Neural crest cell (in vitro differentiated cells): ENCODE results near the gene NKX2-2. TPM values are rescaled to one million over a fixed set of nuclear protein-coding genes. Genes with fewer than 3 reads are reported as not detected.
A peak's percentile ranks its signal among the peaks of the same experiment; 100 is the strongest.

Experiments used
- DNase-seq: peaks from one replicate; pipeline ENCODE4 v3.0.0; 2021; ENCODE audit warnings: low read depth, mixed read lengths, low spot score
- H3K27ac Mint-ChIP-seq: one replicate; pipeline ENCODE4 v1.8.0; 2021; ENCODE audit warnings: mild to moderate bottlenecking, mixed read lengths; ENCODE audit not compliant: unreplicated experiment
- H3K27me3 Mint-ChIP-seq: 2 replicates; pipeline ENCODE4 v1.8.0; 2021; ENCODE audit warnings: low read depth, mild to moderate bottlenecking, mixed read lengths
- H3K36me3 Mint-ChIP-seq: 2 replicates; pipeline ENCODE4 v1.8.0; 2021; ENCODE audit warnings: low read depth, mild to moderate bottlenecking, mixed read lengths
- H3K4me1 Mint-ChIP-seq: 2 replicates; pipeline ENCODE4 v1.8.0; 2021; ENCODE audit warnings: mixed read lengths
- H3K4me3 Mint-ChIP-seq: one replicate; pipeline ENCODE4 v1.8.0; 2021; ENCODE audit warnings: mild to moderate bottlenecking, mixed read lengths
- H3K9me3 Mint-ChIP-seq: 2 replicates; pipeline ENCODE4 v1.8.0; 2021; ENCODE audit warnings: mixed read lengths
- CTCF ChIP-seq: fragments of 200-600 bp; sonication (generic); conservative IDR thresholded peaks from 2 replicates; pipeline ENCODE4 v1.5.0; 2021; ENCODE audit warnings: antibody characterized with exemption, mild to moderate bottlenecking
- total RNA-seq: library from RNA; stranded (reverse); gene quantifications from 2 replicates; pipeline ENCODE4 v1.2.1, GENCODE V29; 2021

Gene NKX2-2
- total RNA-seq, 1 donor from 2014 or later = not detected

GRCh38 chr20:21509597-21510371 is 4.1 kb downstream of the NKX2-2 start:
- peaks cover 30% of the 10 kb centered on the region for H3K4me1 Mint-ChIP-seq
- H3K27me3 Mint-ChIP-seq = peaks cover 90% of the 10 kb centered on the region
- H3K9me3 Mint-ChIP-seq = no peaks in the 10 kb centered on the region
- TF ChIP-seq CTCF = peak; percentile 17
- no peak for DNase-seq
- peak overlapping the region; percentile 65 for H3K4me3 Mint-ChIP-seq
- H3K27ac Mint-ChIP-seq = no peak overlapping the region
- no peaks in the 10 kb centered on the region for H3K36me3 Mint-ChIP-seq

- peaks cover 90% of the 10 kb centered on the region for H3K27me3 Mint-ChIP-seq
- H3K36me3 Mint-ChIP-seq = no peaks in the 10 kb centered on the region
- no peak for DNase-seq
- H3K4me1 Mint-ChIP-seq = peaks cover 28% of the 10 kb centered on the region
- no peak overlapping the region for H3K27ac Mint-ChIP-seq
- peak overlapping the region; percentile 39 for H3K4me3 Mint-ChIP-seq
- no peaks in the 10 kb centered on the region for H3K9me3 Mint-ChIP-seq
- no peak for TF ChIP-seq CTCF
Measured at GRCh38 chr20:21509079-21509596, 4.7 kb downstream of the NKX2-2 start.

GRCh38 chr20:21508230-21509078 is 5.4 kb downstream of the NKX2-2 start:
- H3K27ac Mint-ChIP-seq = no peak overlapping the region

GRCh38 chr20:21507400-21508229 is 6.2 kb downstream of the NKX2-2 start:
- no peak for DNase-seq
- Mint-ChIP-seq H3K36me3 (no peaks in the 10 kb centered on the region), H3K27me3 (peaks cover 90% of the 10 kb centered on the region), H3K4me1 (peaks cover 26% of the 10 kb centered on the region), H3K27ac (no peak overlapping the region), H3K9me3 (no peaks in the 10 kb centered on the region), H3K4me3 (peak overlapping the region; percentile 18)
- TF ChIP-seq CTCF = no peak

More at GRCh38 chr20:21508230-21509078, 5.4 kb downstream of the NKX2-2 start:
- no peaks in the 10 kb centered on the region for H3K36me3 Mint-ChIP-seq
- peaks cover 90% of the 10 kb centered on the region for H3K27me3 Mint-ChIP-seq
- no peaks in the 10 kb centered on the region for H3K9me3 Mint-ChIP-seq
- peaks cover 26% of the 10 kb centered on the region for H3K4me1 Mint-ChIP-seq
- no peak for TF ChIP-seq CTCF
- peak overlapping the region; percentile 65 for H3K4me3 Mint-ChIP-seq
- DNase-seq = no peak
